Nephron progenitor cell (in vitro differentiated cells): ENCODE results near the gene ZDHHC20.

Experiments used
- DNase-seq: peaks from one replicate; pipeline ENCODE4 v3.0.0; 2021
- H3K27ac Mint-ChIP-seq: 2 replicates; pipeline ENCODE4 v1.8.0; 2021; ENCODE audit warnings: mild to moderate bottlenecking, moderate library complexity, mixed read lengths
- H3K27me3 Mint-ChIP-seq: 2 replicates; pipeline ENCODE4 v1.8.0; 2021; ENCODE audit warnings: mild to moderate bottlenecking, low read depth, mixed read lengths; ENCODE audit not compliant: poor library complexity
- H3K36me3 Mint-ChIP-seq: 2 replicates; pipeline ENCODE4 v1.8.0; 2021; ENCODE audit warnings: low read depth, mixed read lengths
- H3K4me1 Mint-ChIP-seq: 2 replicates; pipeline ENCODE4 v1.8.0; 2021; ENCODE audit warnings: mixed read lengths
- H3K4me3 Mint-ChIP-seq: 2 replicates; pipeline ENCODE4 v1.8.0; 2021; ENCODE audit warnings: mild to moderate bottlenecking, moderate library complexity, mixed read lengths
- H3K9me3 Mint-ChIP-seq: 2 replicates; pipeline ENCODE4 v1.8.0; 2021; ENCODE audit warnings: mild to moderate bottlenecking, moderate library complexity, mixed read lengths
- CTCF ChIP-seq: fragments of 200-600 bp; sonication (generic); IDR thresholded peaks from 2 replicates; pipeline ENCODE4 v1.5.0; 2021; ENCODE audit warnings: antibody characterized with exemption

The ZDHHC20 gene

DNA sequence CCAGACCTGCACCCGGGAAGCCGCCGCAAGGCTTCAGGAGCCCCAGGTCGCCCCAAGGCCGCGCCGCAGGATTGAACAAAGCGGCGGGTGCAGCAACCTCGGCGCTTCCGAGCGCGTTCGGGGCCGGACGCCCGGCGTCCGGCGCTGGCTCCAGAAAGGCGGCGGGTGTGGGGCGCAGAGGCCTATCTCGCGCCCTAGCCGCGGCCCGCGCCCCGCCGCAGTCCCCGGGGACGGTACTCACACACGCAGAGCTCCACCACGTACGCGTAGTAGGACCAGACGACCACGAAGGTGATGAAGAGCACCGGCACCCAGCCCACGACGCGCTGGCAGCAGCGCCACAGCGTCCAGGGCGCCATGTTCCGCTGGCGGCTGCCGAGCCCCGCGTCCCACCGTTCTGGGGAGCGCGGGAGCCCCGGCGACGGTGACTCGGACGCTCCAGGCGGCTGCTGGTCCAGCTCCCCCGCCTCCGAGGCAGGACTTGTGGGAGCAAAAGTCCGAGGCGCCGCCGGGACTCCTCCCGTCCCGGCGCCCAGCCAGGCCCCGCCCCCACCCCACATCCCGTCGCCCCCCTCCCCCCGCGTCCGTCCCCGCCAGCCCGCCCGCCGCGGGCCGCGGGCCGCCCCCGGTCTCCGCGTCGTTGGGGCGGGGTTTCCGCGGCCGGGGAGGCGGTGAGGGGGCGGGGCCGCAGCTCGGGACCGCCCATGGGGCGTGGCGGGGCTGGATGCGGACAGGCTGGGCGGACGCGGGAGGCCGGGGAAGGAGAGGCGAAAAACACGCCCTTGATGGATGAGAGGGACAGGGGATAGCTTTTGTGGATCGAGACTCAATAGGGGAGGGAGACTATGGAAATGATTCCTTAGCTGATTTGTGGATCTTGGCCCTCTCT is at the start of gene ZDHHC20:
ZDHHC20 (minus strand) TSS at position 491 of the 889 bp plus-strand sequence; CDS start at position 359, 132 bp downstream.
- peak; percentile 96 for DNase-seq
- Mint-ChIP-seq H3K9me3 (peaks cover 32% of the 10 kb centered on the region), H3K27me3 (peaks cover 13% of the 10 kb centered on the region), H3K27ac (peak within 1 kb of the TSS; percentile 74), H3K36me3 (peaks cover 26% of the 10 kb centered on the region), H3K4me3 (peak within 1 kb of the TSS; percentile 95), H3K4me1 (peaks cover 34% of the 10 kb centered on the region)
- no peak for TF ChIP-seq CTCF

DNA sequence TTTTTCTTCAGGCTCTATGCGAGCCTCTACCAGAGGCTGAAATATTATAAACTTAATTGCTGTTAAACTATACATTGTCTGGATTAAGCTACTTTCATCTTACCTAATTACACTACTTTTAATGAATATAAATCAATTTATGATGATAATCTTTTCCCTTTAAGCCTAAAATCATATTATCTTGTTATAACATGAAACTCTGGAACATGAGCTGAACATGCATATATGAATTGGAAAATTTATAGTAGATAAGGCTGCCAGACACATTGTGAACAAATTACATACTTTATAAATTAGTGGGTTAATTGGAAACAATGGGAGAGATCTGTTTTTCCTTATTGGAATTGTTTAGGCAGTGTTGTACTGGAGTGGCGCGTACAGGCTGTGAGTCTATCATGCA is 45.3 kb upstream of the ZDHHC20 start:
- no peaks in the 10 kb centered on the region for H3K27me3 Mint-ChIP-seq
- TF ChIP-seq CTCF = no peak
- peaks cover 50% of the 10 kb centered on the region for H3K36me3 Mint-ChIP-seq
- no peak overlapping the region for H3K27ac Mint-ChIP-seq
- no peak overlapping the region for H3K4me3 Mint-ChIP-seq
- no peaks in the 10 kb centered on the region for H3K4me1 Mint-ChIP-seq
- no peaks in the 10 kb centered on the region for H3K9me3 Mint-ChIP-seq
- DNase-seq = no peak

GRCh38 chr13:21501686-21502085 is 42.6 kb upstream of the ZDHHC20 start:
- H3K4me3 Mint-ChIP-seq = no peak overlapping the region
- no peaks in the 10 kb centered on the region for H3K4me1 Mint-ChIP-seq
- no peak overlapping the region for H3K27ac Mint-ChIP-seq
- no peak for TF ChIP-seq CTCF
- H3K27me3 Mint-ChIP-seq = peaks cover under 1% of the 10 kb centered on the region
- H3K36me3 Mint-ChIP-seq = peaks cover 63% of the 10 kb centered on the region
- no peak for DNase-seq
- H3K9me3 Mint-ChIP-seq = no peaks in the 10 kb centered on the region

- no peak for DNase-seq
- H3K4me1 Mint-ChIP-seq = no peaks in the 10 kb centered on the region
- no peak for TF ChIP-seq CTCF
- peaks cover 5% of the 10 kb centered on the region for H3K27me3 Mint-ChIP-seq
- H3K9me3 Mint-ChIP-seq = peaks cover 55% of the 10 kb centered on the region
- H3K27ac Mint-ChIP-seq = no peak overlapping the region
- no peak overlapping the region for H3K4me3 Mint-ChIP-seq
- H3K36me3 Mint-ChIP-seq = peaks cover 50% of the 10 kb centered on the region
Observed at GRCh38 chr13:21486322-21486721, 27.2 kb upstream of the ZDHHC20 start.

DNA sequence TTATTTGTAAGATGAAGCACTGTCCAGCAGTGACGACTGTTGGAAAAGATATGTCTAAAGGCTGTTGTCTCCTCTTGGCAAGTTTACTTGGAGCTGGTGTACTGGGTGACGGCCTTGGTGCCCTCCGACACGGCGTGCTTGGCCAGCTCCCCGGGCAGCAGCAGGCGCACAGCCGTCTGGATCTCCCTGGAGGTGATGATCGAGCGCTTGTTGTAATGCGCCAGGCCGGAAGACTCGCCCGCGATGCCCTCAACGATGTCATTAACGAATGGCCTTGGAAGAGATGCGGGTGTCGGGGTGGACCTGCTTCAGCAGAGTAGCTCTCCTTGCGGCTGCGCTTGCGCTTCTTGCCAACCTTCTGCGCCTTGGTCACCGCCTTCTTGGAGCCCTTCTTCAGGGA is 24.6 kb upstream of the ZDHHC20 start:
- H3K27ac Mint-ChIP-seq = no peak overlapping the region
- H3K4me3 Mint-ChIP-seq = no peak overlapping the region
- no peaks in the 10 kb centered on the region for H3K4me1 Mint-ChIP-seq

More for the DNA sequence above, 24.6 kb upstream of the ZDHHC20 start:
- no peak for TF ChIP-seq CTCF
- DNase-seq = no peak
- peaks cover 41% of the 10 kb centered on the region for H3K9me3 Mint-ChIP-seq
- H3K27me3 Mint-ChIP-seq = peaks cover 5% of the 10 kb centered on the region
- peaks cover 26% of the 10 kb centered on the region for H3K36me3 Mint-ChIP-seq
